GM19193 (cell line): ENCODE data around the gene FGF21.

Experiments
- POLR2A ChIP-seq: IDR thresholded peaks from 4 replicates; pipeline ENCODE4 v1.6.1; 2011; ENCODE audit not compliant: insufficient read depth, insufficient read length; ENCODE audit errors: extremely low read depth

Gene FGF21

DNA sequence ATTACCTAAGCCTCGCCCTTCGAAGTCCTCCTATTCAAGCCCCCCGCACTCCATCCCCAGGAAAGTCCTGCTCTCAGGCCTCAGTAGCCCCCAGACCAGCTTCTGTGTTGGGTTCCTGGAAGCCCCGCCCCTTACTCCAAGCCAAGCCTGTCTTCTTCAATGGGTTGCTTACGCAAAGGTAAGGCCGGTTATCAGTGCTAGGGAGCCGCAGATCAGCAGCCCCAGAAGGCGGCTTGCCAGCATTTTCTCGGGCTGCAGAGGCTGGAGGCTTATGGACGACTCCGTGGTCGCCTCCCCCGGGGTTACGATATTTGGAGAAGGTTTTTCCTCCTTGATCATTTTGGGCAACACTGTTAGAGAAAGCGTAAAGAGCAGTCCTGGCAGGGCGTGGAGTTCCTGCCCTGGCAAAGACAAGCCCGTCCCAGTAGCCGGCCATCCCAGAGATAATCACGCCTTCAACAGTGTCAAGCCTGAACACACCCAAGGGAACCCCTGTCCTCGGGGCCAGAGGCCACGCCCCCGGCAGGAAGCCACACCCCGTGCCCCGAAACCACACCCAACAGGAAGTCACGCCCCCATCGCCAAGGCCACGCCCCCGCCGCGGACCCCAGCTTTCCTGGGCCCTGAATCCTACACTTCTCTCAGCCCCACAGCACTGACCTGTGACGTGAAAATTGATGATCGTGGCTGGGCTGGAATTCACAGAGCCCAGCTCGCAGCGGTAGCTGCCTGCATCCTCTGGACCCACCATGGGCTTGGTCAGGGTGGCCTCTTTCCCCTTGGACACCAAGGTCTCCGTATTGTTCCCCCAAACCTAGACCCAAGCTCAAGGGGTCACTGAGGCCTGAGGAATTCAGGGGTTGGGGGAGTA, 14.0 kb upstream of the FGF21 start:
- TF ChIP-seq POLR2A, result no peak

DNA sequence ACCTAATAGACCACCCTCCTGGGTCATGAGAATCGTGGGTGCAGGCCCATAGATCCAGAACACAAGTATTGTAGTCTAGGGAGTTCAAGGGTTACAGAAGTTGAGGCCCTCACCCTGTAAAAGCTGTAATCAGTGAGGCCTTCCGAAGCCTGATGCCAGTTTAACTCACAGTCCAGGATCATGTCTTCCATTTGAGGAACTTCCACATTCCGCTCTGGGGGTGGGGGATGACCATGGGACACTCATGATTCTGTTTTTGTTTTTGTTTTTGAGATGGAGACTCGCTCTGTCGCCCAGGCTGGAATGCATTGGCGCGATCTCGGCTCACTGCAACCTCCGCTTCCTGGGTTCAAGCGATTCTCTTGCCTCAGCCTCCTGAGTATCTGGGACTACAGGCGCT, 13.2 kb upstream of the FGF21 start:
- no peak for TF ChIP-seq POLR2A

DNA sequence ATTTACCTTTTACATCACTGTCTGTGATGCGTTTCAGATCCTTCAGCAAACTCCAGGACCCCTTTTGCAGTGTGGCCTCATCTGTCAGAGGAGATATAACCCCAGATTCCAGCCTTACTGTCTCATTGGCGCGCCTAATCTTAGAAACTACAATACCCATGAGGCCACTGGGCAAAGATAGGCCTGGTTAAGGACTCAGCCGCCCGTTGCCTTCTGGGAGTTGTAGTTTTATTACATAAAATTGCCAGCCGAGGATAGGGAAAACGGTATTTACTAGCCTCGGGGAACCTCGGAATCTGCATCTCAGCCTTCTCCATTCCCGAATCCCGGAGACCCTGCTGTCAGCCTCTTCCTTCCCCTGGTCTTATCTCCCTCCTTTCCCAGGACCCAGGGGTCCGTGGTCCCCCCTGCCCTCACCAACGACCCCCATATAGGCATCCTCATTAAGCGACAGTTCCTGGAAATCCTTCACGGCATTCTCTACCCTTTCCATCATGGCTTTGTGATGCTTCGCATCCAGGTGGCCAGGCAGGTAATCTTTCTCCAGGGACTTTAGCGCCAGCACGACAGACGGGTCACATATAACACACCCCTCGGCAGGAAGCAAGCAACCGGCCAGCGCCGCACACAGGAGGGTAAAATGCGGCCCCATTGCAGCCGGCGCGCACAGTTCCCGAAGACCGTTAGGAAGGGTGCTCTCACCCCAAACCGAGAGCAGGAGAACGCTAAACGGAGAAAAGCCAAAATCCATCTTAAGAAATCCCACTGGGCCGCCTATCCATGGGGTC, 9.9 kb upstream of the FGF21 start:
- no peak for TF ChIP-seq POLR2A

DNA sequence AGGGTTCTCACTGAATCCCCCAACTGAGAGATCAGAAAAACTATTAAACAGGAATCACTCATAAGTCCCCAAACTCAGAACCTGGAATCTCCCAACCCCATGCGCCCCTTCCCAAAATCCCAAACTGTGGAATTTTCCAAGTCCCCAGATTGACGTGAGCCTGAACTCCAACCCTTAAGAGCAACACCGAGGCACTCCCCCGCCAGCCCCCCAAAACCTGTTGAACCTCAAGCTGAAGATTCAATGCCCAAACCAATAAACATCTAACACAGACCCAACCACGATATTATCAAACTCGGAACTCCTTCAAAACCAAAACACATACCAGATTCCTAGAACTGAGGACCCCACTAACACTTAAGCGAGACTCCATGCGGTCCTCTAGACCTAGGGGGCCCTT, 9.2 kb upstream of the FGF21 start:
- no peak for TF ChIP-seq POLR2A

DNA sequence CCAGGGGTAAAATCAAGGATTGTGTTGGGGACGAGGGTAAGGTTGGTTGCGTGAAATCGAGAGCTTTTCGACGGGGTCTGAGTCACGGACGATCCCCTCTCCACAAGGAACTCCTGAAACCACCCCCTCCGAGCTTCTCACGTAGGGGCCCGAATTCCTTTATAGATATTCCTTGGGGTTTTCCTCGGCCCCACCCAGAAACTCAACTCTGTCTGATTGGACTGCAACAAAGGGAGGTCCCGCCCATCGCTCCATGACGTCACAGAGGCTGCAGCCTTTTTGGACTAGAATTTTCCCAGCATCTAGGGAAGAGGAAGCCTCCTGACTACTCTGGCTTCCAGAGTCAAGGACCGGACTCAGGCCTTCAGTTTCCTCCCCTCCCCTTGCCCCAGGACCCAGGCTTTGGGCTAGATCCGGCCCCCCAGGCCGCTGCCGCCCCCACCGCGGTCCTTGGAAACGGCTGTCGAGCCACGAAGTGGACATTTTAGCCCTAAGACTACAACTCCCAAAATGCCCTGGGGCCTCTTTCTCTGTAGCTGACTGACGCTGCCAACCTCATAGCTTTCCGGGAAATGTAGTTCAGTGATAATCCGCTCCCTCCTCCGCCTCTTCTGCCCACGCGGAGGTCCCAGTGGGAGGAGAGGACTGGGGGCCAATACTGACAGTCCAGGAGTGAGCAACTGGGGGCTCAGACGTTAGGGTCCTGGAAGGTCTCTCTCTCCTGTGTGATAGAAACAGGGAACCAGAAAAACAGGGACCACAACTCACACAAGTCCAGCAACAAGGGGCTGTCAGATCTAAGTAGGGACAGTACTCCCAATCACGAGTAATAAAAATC, 8.4 kb upstream of the FGF21 start, which contains the start of gene IZUMO1:
Gene IZUMO1, minus strand, starts transcription at position 172 of the 838 bp plus-strand sequence. CDS start 1,050 bp downstream, outside the sequence.
- TF ChIP-seq POLR2A, result no peak

DNA sequence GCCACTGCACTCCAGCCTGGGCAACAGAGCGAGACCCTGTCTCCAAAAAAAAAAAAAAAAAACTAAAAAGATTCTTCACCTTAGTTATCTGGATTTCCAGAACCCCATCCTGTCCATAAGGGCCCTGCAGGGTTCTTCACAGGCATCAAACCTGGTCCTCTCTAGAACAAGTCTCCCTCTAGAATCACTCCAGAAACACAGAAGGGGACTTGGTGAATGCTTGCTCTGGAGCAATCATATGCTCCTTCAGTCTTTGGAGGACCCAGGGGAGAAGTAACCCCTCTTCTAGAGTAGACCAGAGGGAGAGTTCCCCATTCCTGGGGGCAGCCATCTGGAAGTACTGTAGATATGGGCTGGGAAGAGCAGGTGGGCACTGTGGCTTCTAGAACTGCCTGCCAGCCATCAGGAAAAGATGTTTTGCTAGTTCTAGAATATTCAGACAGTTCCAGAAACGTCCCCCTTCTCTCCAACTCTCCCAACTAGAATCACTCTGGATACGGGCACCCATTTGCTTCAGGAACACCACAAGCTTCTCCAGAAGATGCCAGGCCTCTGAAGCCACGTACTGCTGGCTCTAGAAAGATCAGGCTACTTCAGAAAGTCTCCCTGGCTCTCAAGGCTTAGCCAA, 5.6 kb upstream of the FGF21 start:
- TF ChIP-seq POLR2A, result no peak

DNA sequence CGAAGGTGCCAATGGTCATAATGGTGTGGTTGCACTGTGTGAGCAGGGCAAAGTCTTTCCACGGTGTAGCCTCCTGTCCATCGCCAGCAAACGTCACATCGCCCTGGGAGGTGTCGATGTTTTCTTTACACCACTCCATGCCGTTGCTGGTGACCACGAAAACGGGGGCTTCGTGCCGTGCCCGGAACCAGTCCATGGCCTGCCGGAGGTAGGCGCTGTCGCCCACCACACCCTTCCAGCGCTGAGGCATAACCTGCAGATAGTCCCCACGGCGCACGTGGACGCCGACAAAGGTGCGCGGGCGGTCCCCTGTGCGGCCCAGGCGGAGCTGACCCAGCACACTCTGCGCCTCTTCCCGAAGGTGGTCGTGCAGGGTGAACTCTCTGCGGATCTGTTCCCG, 5.0 kb upstream of the FGF21 start:
- no peak for TF ChIP-seq POLR2A

DNA sequence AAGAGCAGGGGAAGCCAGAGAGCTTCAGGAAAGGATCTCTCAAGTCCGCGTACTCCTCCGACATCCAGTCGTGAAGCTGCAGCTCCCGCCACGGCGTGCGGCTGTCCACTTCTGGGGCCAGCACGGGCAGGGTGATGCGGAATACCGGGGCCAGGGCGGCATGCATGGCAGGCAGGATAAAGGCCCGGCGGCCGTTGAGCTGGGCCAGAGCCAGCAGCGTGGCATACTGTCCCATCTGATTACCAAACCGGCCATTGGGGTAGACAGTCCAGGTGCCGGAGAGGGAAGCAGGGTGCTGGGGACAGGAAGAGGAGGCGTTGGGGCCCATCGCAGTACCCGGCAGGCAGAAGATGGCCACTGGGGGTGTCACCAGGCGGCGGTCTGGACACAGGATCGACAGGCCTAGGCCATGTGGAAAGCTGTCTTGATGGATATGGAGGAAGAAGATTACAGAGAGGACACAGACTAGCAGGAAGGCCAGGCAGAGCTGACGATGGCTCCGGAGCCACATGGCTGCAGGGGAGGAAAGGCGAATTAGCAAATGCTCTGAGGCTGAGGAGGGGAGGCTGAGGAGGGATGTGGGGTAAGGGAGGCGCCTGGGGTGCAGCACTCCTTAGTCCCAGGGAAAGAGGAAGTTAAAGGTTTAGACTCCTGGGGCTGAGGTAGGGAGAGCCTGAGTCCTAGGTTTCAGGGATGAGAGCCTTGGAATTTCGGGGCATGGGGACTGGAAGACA, 4.4 kb upstream of the FGF21 start:
- no peak for TF ChIP-seq POLR2A

DNA sequence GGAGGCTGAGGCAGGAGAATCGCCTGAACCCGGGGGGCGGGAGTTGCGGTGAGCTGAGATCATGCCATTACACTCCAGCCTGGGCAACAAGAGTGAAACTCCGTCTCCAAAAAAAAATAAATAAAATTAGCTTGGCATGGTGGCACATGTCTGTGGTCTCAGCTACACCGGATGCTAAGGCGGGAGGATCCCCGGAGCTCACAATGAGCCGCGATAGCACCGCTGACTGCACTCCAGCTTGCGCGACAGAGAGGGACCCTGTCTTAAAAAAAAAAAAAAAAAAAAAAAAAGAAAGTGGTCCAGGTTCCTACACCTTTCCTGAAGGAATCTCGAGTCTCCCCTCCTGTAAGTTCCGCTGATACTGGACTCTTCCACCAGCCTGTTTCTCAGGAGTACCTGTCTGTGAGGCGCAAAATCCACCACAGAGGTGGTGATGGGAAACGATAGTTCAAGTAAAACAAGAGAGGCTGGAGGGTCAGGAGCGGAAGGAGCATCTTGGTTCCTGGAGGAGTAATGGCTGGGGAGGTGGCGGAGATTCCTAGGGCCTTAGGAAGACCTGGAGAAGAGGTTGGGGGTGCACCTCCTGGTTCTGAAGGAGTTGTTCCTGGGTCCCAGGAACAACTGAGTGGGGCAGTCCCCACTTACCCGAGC, 3.4 kb upstream of the FGF21 start:
- TF ChIP-seq POLR2A, result no peak

DNA sequence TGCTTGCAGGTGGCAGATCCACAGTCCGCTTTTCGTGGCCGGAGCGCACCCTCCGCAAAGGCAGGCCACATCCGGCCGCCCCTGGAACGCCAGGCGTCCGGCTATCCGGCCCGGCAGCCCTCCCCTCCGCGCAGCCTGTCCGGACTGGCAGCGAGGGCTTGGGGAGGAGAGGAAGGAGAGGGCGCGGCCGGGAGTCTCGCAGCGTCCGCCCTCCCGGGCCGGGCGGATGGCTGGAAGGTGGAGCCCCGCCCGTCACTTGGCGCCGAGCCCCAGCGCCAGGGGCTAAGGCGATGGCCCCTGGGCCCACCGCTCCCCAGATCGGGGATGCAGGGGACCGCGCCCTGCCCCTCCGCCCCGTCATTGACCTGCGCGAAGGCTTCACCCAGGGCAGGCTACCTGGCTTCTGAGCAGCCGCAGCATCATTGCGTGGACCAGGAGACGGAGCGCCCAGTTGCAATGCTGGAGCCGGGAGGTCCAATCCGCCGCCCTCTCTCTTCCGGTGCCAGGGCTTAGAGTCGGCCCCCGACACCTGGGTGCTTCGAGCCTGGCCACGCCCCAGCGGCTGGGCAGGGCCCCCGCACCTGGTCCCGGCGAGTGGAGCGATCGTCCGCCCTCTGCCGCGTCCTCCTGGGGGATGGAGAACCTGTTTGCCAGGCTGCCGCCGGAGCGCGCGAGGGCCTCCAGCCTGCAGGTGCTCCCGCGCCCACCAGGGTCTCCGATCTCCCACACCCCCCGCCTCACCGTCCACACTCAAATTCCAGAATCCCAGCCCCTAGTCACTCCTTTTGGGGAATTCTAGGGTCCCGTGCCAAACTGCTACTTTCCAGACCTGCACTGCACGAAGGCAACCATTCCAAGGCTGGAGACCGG, 2.6 kb upstream of the FGF21 start, which contains the start of gene FUT1:
Gene FUT1, minus strand, starts transcription at position 146 of the 870 bp plus-strand sequence. CDS start 1,360 bp downstream, outside the sequence.
- TF ChIP-seq POLR2A, result no peak

DNA sequence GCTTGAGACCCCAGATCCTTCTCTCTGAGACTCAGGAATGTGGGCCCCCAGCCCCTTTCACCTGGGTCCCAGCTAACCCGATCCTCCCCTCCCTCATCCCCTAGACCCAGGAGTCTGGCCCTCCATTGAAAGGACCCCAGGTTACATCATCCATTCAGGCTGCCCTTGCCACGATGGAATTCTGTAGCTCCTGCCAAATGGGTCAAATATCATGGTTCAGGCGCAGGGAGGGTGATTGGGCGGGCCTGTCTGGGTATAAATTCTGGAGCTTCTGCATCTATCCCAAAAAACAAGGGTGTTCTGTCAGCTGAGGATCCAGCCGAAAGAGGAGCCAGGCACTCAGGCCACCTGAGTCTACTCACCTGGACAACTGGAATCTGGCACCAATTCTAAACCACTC, 463 bp downstream of the FGF21 start:
- no peak for TF ChIP-seq POLR2A

DNA sequence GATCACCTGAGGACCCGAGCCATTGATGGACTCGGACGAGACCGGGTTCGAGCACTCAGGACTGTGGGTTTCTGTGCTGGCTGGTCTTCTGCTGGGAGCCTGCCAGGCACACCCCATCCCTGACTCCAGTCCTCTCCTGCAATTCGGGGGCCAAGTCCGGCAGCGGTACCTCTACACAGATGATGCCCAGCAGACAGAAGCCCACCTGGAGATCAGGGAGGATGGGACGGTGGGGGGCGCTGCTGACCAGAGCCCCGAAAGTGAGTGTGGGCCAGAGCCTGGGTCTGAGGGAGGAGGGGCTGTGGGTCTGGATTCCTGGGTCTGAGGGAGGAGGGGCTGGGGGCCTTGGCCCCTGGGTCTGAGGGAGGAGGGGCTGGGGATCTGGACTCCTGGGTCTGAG, 888 bp downstream of the FGF21 start:
- TF ChIP-seq POLR2A, result no peak

DNA sequence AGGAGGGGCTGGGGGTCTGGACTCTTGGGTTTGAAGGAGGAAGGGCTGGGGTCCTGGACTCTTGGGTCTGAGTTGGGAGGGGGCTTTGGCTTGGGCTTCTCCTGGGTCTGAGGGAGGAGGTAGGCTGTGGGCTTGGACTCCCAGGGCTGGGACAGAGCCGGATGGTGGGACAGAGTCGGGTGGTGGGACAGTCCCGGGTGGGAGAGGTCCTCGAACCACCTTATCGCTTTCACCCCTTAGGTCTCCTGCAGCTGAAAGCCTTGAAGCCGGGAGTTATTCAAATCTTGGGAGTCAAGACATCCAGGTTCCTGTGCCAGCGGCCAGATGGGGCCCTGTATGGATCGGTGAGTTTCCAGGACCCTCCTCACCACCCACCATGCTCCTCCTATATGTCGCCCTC, 1.4 kb downstream of the FGF21 start:
- no peak for TF ChIP-seq POLR2A

DNA sequence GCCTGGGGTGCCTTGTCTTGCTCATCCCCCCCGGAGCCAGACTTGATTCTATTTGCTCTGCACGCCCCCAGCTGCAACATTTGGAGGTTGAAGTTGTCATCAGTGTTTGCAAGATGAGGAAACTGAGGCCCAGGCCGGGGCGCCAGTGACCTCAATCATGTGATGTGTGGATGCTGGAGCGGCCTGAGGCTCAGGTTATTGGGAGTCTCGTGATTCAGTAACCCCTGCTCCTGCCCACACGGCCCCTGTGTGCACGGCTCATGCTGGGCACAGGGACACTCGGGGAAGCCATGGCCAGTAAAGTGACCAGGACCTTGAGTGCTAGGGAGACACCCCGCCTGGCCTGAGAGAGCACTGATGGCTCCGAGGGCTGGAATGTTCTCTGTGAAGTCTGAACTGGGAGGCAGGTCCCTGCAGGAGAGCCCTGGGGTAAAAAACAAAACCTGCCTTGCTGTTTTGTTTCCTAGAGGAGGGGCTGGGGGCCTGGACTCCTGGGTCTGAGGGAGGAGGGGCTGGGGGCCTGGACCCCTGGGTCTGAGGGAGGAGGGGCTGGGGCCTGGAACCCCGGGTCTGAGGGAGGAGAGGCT, 1.9 kb downstream of the FGF21 start:
- TF ChIP-seq POLR2A, result no peak
